ENCODE results near the gene ZNF536. TPM values are rescaled to one million over a fixed set of nuclear protein-coding genes. Genes with fewer than 3 reads are reported as not detected.

Gene ZNF536
- total RNA-seq, 1 experiment from 2014 or later: not detected

GRCh38 chr19:30442674-30443073, 70.5 kb downstream of the ZNF536 start:
- Histone ChIP-seq H4K5ac (ENCODE audit: insufficient read length, low read depth, low read length) (no peak overlapping the region), H3K9me3 (ENCODE audit: control insufficient read depth, low read depth, low read length) (no peaks in the 10 kb centered on the region), H3K23me2 (ENCODE audit: insufficient read length, low read depth, low read length, poor library complexity, severe bottlenecking) (no peaks in the 10 kb centered on the region), H3K27ac (ENCODE audit: insufficient read length, low read depth, low read length) (no peak overlapping the region), H3K9ac (ENCODE audit: extremely low read depth, insufficient read length, low read length) (no peak overlapping the region), H2BK12ac (ENCODE audit: insufficient read length, low read depth, low read length) (no peak overlapping the region), H3K4me2 (ENCODE audit: insufficient read depth, insufficient read length, low read length) (no peak overlapping the region), H3K4me1 (ENCODE audit: insufficient read depth, low read length) (no peaks in the 10 kb centered on the region), H3K79me2 (ENCODE audit: insufficient read depth, low read length) (no peaks in the 10 kb centered on the region), H4K20me1 (ENCODE audit: control insufficient read depth, insufficient read depth, insufficient read length) (no peaks in the 10 kb centered on the region), H2AK5ac (ENCODE audit: insufficient read length, low read length) (no peak overlapping the region), H2BK120ac (ENCODE audit: low read depth, low read length, poor library complexity, severe bottlenecking) (no peak overlapping the region), H3K27me3 (ENCODE audit: insufficient read depth, low read length) (no peaks in the 10 kb centered on the region), H3K23ac (ENCODE audit: insufficient read length, low read depth, low read length) (no peak overlapping the region), H3K18ac (ENCODE audit: insufficient read length, low read depth, low read length) (no peak overlapping the region), H2BK20ac (ENCODE audit: low read depth, low read length, poor library complexity, severe bottlenecking) (no peak overlapping the region), H2BK15ac (ENCODE audit: low read depth, low read length) (no peak overlapping the region), H3T11ph (ENCODE audit: low read length) (no peak overlapping the region), H4K91ac (ENCODE audit: insufficient read length, low read depth, low read length) (no peak overlapping the region), H4K8ac (replicated peaks; ENCODE audit: insufficient read length, low read depth, low read length) (no peak overlapping the region), H3K79me1 (ENCODE audit: insufficient read depth, low read depth, low read length, poor library complexity, severe bottlenecking) (no peaks in the 10 kb centered on the region), H3K4ac (ENCODE audit: low read depth, low read length) (no peak overlapping the region), H2BK5ac (ENCODE audit: insufficient read length, low read length) (no peak overlapping the region), H2AFZ (ENCODE audit: low read length) (no peak overlapping the region), H3K56ac (ENCODE audit: insufficient read length, low read depth, low read length) (no peak overlapping the region), H3K14ac (ENCODE audit: insufficient read depth, low read length) (no peak overlapping the region)
- H3K9me3 Mint-ChIP-seq: no peaks in the 10 kb centered on the region
- H3K36me3 Mint-ChIP-seq (ENCODE audit: insufficient read depth in 1 of 3, low read depth in 3 of 3): no peaks in the 10 kb centered on the region
- peaks cover 8 to 14% of the 10 kb centered on the region in 2 experiments for H3K4me1 Mint-ChIP-seq
- H3K27ac Mint-ChIP-seq: no peak overlapping the region
- TF ChIP-seq CTCF (conservative IDR thresholded peaks at IDR 0.05): no peak
- no CpG with 5 or more reads among the region's 4 CpGs for WGBS (ENCODE audit: extremely low coverage, insufficient read length, low lambda C conversion rate)
- peaks cover 4% of the 10 kb centered on the region for H3K27me3 Mint-ChIP-seq (ENCODE audit: low read depth)
- H3K4me3 Mint-ChIP-seq: no peak overlapping the region
- no peak for DNase-seq

All from H9 (cell line).